ENCODE measurements around the gene ERN2. TPM values are rescaled to one million over a fixed set of nuclear protein-coding genes. Genes with fewer than 3 reads are reported as not detected.
A peak's percentile ranks its signal among the peaks of the same experiment; 100 is the strongest.

The ERN2 gene
- total and polyA plus RNA-seq, 8 donors: 0.20 to 4.7 (median 1.8) TPM

DNA sequence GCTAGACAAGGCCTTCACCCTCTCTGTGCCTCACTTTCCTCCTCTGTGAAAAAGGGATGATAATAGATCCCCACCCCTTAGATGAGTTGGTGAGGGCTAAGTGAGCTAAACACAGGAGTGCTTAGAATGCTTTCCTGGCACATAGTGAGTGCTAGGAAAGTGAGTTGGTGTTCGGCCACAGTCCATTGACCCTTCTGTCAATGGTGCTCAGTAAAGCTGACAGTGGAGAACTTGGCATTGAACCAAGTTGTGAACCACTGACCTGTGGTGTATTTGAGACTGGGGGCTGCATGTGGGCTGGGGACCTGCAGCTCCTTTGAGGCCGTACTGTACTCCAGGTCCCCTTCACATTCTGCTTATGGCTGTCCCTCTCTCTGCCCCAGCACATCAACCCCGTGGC lies 29.5 kb downstream of the ERN2 start:
- ATAC-seq (no peak), DNase-seq (no peak), FAIRE-seq (no peak)
- no peak overlapping the region for H3K4me3 ChIP-seq
- peaks cover 0 to 4% (median 3%) of the 10 kb centered on the region in 3 donors for H3K4me1 ChIP-seq
- peaks cover 0 to 10% (median 3%) of the 10 kb centered on the region in 3 donors for H3K36me3 ChIP-seq
- H3K9me3 ChIP-seq: no peaks in the 10 kb centered on the region
- intact Hi-C loops (cut with DNase I): no loop called here
- 93 to 98% methylated on average over 3 of the region's 3 CpGs for WGBS, 2 donors
- H3K27me3 ChIP-seq: no peaks in the 10 kb centered on the region
- TF ChIP-seq, protein P1, sequence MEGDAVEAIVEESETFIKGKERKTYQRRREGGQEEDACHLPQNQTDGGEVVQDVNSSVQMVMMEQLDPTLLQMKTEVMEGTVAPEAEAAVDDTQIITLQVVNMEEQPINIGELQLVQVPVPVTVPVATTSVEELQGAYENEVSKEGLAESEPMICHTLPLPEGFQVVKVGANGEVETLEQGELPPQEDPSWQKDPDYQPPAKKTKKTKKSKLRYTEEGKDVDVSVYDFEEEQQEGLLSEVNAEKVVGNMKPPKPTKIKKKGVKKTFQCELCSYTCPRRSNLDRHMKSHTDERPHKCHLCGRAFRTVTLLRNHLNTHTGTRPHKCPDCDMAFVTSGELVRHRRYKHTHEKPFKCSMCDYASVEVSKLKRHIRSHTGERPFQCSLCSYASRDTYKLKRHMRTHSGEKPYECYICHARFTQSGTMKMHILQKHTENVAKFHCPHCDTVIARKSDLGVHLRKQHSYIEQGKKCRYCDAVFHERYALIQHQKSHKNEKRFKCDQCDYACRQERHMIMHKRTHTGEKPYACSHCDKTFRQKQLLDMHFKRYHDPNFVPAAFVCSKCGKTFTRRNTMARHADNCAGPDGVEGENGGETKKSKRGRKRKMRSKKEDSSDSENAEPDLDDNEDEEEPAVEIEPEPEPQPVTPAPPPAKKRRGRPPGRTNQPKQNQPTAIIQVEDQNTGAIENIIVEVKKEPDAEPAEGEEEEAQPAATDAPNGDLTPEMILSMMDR (IDR thresholded peaks at IDR 0.05): no peak
- no peak overlapping the region for H3K27ac ChIP-seq

DNA sequence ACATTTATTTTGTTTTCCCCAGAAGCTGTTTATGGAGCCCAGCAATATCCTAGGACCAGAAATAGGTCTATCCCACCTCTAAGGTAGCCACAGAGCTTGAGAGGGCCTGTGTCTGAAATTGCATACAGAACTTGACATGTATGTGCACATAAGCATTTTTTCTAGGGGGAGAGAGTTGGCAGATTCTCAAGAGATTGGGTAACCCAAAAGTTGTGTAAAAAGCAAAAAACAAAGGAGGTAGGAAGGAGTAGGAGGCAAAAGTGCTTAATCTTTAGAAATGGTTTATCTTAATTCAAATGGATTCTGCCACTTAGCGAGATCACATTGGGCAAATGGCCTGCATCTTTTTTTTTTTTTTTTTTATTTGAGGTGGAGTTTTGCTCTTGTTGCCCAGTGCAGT lies 30.8 kb downstream of the ERN2 start:
- Histone ChIP-seq H3K27ac (no peak overlapping the region), H3K27me3 (no peaks in the 10 kb centered on the region), H3K36me3 (peaks cover 0 to 3% (median 3%) of the 10 kb centered on the region in 3 donors), H3K4me3 (no peak overlapping the region), H3K4me1 (peaks cover 0 to 10% (median 7%) of the 10 kb centered on the region in 3 donors), H3K9me3 (no peaks in the 10 kb centered on the region)
- ATAC-seq (no peak), DNase-seq (no peak), FAIRE-seq (no peak)
- WGBS, 2 donors: 98 to 100% methylated on average over 1 of the region's 1 CpG
- intact Hi-C loops (cut with DNase I): no loop called here
- TF ChIP-seq, protein P1 (IDR thresholded peaks at IDR 0.05): no peak

DNA sequence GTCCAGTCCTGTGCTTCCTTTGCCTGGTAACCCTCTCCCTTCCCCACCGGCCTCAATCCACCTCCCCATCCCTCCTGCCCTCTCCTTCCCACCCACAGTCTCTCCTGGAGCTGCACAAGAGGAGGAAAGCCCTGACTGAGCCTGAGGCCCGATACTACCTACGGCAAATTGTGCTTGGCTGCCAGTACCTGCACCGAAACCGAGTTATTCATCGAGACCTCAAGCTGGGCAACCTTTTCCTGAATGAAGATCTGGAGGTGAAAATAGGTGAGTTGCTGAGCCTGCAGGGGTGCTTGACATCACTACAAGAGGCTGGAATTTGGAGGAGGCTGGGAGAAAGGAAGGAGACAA lies 33.1 kb downstream of the ERN2 start:
- TF ChIP-seq, protein P1 (IDR thresholded peaks at IDR 0.05): no peak

DNA sequence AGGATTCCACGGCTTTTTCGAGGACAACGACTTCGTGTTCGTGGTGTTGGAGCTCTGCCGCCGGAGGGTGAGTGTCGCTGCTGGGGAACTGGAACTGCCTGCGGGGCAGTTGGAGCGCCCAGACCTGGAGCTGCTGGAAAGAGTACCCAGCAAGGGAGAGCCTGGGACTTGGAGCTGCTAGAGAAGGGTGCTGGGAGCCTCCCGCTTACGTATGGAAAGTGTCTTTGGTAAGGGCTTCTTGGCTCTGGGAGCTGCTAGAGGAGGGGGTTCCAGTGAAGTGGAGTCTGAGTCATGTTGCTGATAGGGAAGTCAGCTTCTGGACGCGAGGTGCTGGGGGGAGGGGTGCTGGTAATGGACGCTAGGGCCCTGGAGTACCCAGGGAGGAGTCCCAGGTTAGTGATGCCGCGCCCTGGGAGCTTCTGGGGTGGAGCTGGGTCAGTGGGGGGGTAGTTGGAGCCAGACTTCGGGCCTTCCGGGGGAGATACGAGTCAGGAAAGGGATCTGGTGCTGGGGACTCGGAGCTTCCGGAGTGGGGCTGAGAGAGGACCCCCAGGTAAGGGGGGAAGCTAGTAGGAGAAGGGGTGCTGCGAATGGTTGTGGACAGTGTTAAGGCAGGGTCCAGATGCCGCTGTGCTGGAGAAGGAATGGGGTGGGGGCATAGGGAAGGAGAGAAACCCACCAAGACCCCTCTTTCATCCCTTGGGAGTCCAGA lies 33.6 kb downstream of the ERN2 start:
- ATAC-seq (peak in 1 of 4 donors; percentile 17), FAIRE-seq (no peak), DNase-seq (peak in 1 of 6 donors; percentile 63)
- peak overlapping the region in 1 of 4 donors; percentile 48 for H3K4me3 ChIP-seq
- no peak overlapping the region for H3K27ac ChIP-seq
- intact Hi-C loops (cut with DNase I): no loop called here
- H3K36me3 ChIP-seq: no peaks in the 10 kb centered on the region
- TF ChIP-seq, protein P1 (IDR thresholded peaks at IDR 0.05): no peak
- no peaks in the 10 kb centered on the region for H3K27me3 ChIP-seq
- H3K9me3 ChIP-seq: no peaks in the 10 kb centered on the region
- 31 to 36% methylated on average over 23 to 24 of the region's 24 CpGs for WGBS, 2 donors
- peaks cover 5 to 12% (median 9%) of the 10 kb centered on the region in 3 donors for H3K4me1 ChIP-seq

More for the DNA sequence above, 33.1 kb downstream of the ERN2 start:
- H3K4me1 ChIP-seq: peaks cover 5 to 12% (median 9%) of the 10 kb centered on the region in 3 donors
- H3K36me3 ChIP-seq: no peaks in the 10 kb centered on the region
- 63 to 74% methylated on average over 6 of the region's 6 CpGs for WGBS, 2 donors
- H3K9me3 ChIP-seq: no peaks in the 10 kb centered on the region
- ATAC-seq (no peak), DNase-seq (no peak), FAIRE-seq (no peak)
- no peaks in the 10 kb centered on the region for H3K27me3 ChIP-seq
- intact Hi-C loops (cut with DNase I): no loop called here
- H3K4me3 ChIP-seq: no peak overlapping the region
- no peak overlapping the region for H3K27ac ChIP-seq

Measured in pancreas (tissue), 10 donors.